Lower lobe of right lung (tissue), 2 donors: ENCODE results near the gene PDZD2. TPM values are rescaled to one million over a fixed set of nuclear protein-coding genes. Genes with fewer than 3 reads are reported as not detected.

ENCODE experiments used
- ATAC-seq, 2 donors: fragments of 200-7000 bp; cut with Tn5 transposase; one replicate each; pipeline ENCODE4 v1.9.1; 2020 to 2022; ENCODE audit warnings: mild to moderate bottlenecking in 2 of 2, moderate library complexity in 2 of 2
- DNase-seq: peaks from one replicate; pipeline ENCODE4 v3.0.0-alpha.2; 2020
- H3K27ac ChIP-seq: fragments of 200-600 bp; one replicate; pipeline ENCODE4 v1.8.0; 2022
- H3K27me3 ChIP-seq: fragments of 200-600 bp; one replicate; pipeline ENCODE4 v1.8.0; 2022; ENCODE audit warnings: low read depth
- H3K36me3 ChIP-seq: fragments of 200-600 bp; one replicate; pipeline ENCODE4 v1.8.0; 2022; ENCODE audit warnings: mild to moderate bottlenecking
- H3K4me1 ChIP-seq: fragments of 200-600 bp; one replicate; pipeline ENCODE4 v1.8.0; 2022
- H3K4me3 ChIP-seq: fragments of 200-600 bp; one replicate; pipeline ENCODE4 v1.8.0; 2022; ENCODE audit warnings: mild to moderate bottlenecking
- H3K9me3 ChIP-seq: fragments of 200-600 bp; one replicate; pipeline ENCODE4 v1.8.0; 2022
- intact Hi-C: fragments of 100-400 bp; cut with DNase I; formaldehyde crosslinking; loops from one replicate; pipeline ENCODE4 v1.11.0; 2022
- total RNA-seq: library from RNA; stranded (reverse); fragmentation: NEBNext Ultra II Directional; extraction: Animal tissue kit (Norgen Biotek cat#: 25700); gene quantifications from one replicate; pipeline ENCODE4 v1.2.1, GENCODE V29; 2021
- TF ChIP-seq, protein P1 (sequence below): fragments of 200-600 bp; IDR thresholded peaks from one replicate; pipeline ENCODE4 v1.8.0; 2022; ENCODE audit warnings: antibody characterized with exemption, mild to moderate bottlenecking
- donor health status: DM: no; HTN: yes; CAD: no; lungs with severe emphysema.

Gene PDZD2
- total RNA-seq, 1 donor from 2014 or later = 67.8 TPM

DNA sequence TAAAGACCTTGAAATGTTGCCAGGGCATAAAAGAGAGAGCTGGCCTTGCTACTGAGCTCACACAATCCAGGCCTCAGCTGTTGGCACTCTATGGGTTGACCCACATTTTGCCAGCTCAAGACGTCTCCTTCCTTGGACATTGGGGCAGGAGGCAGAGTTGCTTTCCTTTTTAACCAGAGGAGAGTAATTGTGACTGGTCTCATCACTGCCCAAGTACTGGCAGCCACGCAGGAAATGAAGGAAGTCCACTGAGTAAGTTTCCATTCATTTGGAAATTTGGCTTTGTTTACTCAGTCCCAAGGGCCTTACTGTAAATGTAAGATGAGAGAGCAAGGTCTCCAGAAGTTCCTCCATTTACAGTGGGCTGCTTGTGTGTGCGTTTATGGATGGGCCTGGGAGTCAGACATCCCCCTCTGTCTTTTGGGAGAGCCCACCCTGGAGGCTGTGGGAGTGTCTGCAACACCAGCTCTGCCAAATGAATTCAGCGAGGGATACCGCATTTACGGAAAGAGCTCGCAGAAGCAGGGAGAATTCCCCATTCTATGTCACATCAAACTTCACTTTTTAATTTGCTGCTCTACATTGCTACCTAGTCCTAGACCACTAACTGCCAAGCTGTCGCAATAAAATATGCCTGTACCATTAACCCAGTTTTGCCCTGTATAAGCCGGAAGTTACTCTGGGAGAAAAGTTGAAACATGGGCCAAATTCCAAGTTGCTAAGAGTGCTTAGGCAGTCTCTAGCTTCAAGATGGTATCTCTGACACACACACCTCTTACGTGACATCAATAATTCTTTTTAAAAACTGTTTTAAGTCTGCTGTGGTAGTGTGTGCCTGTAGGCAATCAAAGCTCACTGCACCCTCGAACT, 24.5 kb upstream of the PDZD2 start:
- H3K36me3 ChIP-seq = no peaks in the 10 kb centered on the region
- TF ChIP-seq, protein P1, sequence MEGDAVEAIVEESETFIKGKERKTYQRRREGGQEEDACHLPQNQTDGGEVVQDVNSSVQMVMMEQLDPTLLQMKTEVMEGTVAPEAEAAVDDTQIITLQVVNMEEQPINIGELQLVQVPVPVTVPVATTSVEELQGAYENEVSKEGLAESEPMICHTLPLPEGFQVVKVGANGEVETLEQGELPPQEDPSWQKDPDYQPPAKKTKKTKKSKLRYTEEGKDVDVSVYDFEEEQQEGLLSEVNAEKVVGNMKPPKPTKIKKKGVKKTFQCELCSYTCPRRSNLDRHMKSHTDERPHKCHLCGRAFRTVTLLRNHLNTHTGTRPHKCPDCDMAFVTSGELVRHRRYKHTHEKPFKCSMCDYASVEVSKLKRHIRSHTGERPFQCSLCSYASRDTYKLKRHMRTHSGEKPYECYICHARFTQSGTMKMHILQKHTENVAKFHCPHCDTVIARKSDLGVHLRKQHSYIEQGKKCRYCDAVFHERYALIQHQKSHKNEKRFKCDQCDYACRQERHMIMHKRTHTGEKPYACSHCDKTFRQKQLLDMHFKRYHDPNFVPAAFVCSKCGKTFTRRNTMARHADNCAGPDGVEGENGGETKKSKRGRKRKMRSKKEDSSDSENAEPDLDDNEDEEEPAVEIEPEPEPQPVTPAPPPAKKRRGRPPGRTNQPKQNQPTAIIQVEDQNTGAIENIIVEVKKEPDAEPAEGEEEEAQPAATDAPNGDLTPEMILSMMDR = no peak
- no peaks in the 10 kb centered on the region for H3K4me1 ChIP-seq
- intact Hi-C loops = no loop called here
- H3K27ac ChIP-seq = no peak overlapping the region
- H3K27me3 ChIP-seq = no peaks in the 10 kb centered on the region
- no peak overlapping the region for H3K4me3 ChIP-seq
- no peak for DNase-seq
- peak; percentile 31 to 42 for ATAC-seq
- no peaks in the 10 kb centered on the region for H3K9me3 ChIP-seq

DNA sequence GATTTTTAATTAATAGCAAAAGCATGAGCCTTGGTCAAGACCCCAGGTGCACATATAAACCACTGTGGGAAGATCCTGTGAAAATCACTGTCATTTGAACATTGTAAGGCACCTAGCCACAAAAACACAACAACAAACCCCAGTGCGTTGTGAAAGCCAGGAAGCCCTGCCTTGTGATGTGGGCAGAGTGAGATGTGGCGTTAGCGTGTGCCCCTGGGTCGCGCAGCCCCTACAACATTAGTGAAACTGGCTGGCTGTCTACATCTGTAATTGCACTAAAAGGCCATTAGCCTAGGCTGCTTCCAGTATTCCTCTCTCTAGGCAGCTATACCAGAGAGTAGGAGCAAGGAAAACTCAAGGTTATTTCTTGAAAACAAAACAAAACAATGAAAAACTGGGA, 21.1 kb upstream of the PDZD2 start:
- TF ChIP-seq, protein P1 = no peak
- H3K27ac ChIP-seq = no peak overlapping the region
- H3K36me3 ChIP-seq = no peaks in the 10 kb centered on the region
- no peak for ATAC-seq
- peaks cover 6% of the 10 kb centered on the region for H3K27me3 ChIP-seq
- H3K4me1 ChIP-seq = no peaks in the 10 kb centered on the region
- no peak overlapping the region for H3K4me3 ChIP-seq
- no peak for DNase-seq
- intact Hi-C loops = no loop called here
- H3K9me3 ChIP-seq = no peaks in the 10 kb centered on the region

- Histone ChIP-seq H3K4me3 (no peak overlapping the region), H3K9me3 (no peaks in the 10 kb centered on the region), H3K36me3 (no peaks in the 10 kb centered on the region), H3K4me1 (no peaks in the 10 kb centered on the region), H3K27me3 (peaks cover 6% of the 10 kb centered on the region), H3K27ac (no peak overlapping the region)
- DNase-seq = no peak
- no peak for ATAC-seq
- TF ChIP-seq, protein P1 = no peak
- intact Hi-C loops = no loop called here
Measured at GRCh38 chr5:31620026-31620425, 18.9 kb upstream of the PDZD2 start.

DNA sequence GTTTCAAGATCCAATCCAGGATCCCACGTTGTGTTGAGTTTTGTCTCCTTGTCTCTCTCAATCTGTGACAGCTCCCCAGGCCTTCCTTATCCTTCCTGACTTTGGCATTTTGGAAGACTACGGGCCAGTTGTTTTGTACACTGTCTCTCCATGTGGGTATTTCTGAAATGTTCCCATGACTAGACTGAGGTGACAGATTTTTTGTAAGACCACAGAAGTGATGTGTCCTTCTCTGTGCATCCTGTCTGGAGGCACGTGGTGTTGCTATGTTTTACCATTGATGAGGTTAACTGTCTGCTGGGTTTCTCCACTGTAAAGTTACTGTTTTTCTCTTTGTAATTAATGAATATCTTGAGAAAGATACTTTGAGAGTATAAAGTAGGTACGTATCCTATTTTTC, 15.7 kb upstream of the PDZD2 start:
- no peaks in the 10 kb centered on the region for H3K4me1 ChIP-seq
- H3K27ac ChIP-seq = no peak overlapping the region
- peaks cover 6% of the 10 kb centered on the region for H3K27me3 ChIP-seq
- H3K4me3 ChIP-seq = no peak overlapping the region
- TF ChIP-seq, protein P1 = no peak
- DNase-seq = no peak
- H3K9me3 ChIP-seq = no peaks in the 10 kb centered on the region
- intact Hi-C loops = no loop called here
- ATAC-seq = no peak
- no peaks in the 10 kb centered on the region for H3K36me3 ChIP-seq

- ATAC-seq (no peak), DNase-seq (no peak)
- no peaks in the 10 kb centered on the region for H3K9me3 ChIP-seq
- no peaks in the 10 kb centered on the region for H3K4me1 ChIP-seq
- TF ChIP-seq, protein P1 = no peak
- no peak overlapping the region for H3K27ac ChIP-seq
- intact Hi-C loops = no loop called here
- peaks cover 1% of the 10 kb centered on the region for H3K27me3 ChIP-seq
- H3K4me3 ChIP-seq = no peak overlapping the region
- no peaks in the 10 kb centered on the region for H3K36me3 ChIP-seq
Measured at GRCh38 chr5:31625394-31625793, 13.5 kb upstream of the PDZD2 start.
